ENCODE data around the gene UMAD1. TPM values are rescaled to one million over a fixed set of nuclear protein-coding genes. Genes with fewer than 3 reads are reported as not detected.

UMAD1 gene
- total and polyA plus RNA-seq, 3 donors from 2014 or later: 11.1 to 17.3 (median 12.6) TPM

GRCh38 chr7:7861211-7861633, 220.7 kb downstream of the UMAD1 start:
- Histone ChIP-seq H3K27ac (no peak overlapping the region), H3K4me3 (no peak overlapping the region), H3K27me3 (no peaks in the 10 kb centered on the region), H3K9me3 (no peaks in the 10 kb centered on the region), H3K4me1 (no peaks in the 10 kb centered on the region), H3K36me3 (ENCODE audit: low read depth, missing control alignments) (no peaks in the 10 kb centered on the region)
- intact Hi-C loops (cut with DNase I; ENCODE audit: low total_unique reads): no loop called here
- 50 to 74% methylated on average over 1 of the region's 1 CpG for WGBS, 2 donors
- TF ChIP-seq CTCF (IDR thresholded peaks at IDR 0.05) (no peak), POLR2A (IDR thresholded peaks at IDR 0.05) (no peak)
- no peak for DNase-seq

DNA sequence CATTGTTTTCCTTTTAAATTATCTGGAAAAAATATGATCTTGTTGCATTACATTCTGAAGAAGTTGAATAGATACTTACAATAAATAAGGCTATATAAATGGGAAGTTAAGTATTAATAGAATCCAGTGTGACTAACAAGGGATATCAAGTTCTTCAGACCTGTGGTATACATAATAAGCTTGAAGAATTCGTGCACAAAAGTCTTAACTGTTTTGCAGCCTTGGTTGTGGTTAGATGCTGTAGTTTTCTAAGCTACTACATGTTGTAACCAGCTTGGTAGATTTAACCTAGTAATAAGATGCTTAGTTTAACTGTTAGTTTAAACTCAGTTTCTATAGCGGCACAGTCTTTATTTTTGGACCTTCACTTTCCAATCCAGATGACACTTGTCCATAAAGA, 221.8 kb downstream of the UMAD1 start:
- peaks cover under 1% of the 10 kb centered on the region for H3K4me1 ChIP-seq
- TF ChIP-seq CTCF (IDR thresholded peaks at IDR 0.05) (no peak), POLR2A (IDR thresholded peaks at IDR 0.05) (no peak)
- 70 to 91% methylated on average over 2 of the region's 2 CpGs for WGBS, 2 donors
- no peaks in the 10 kb centered on the region for H3K27me3 ChIP-seq
- no peak for DNase-seq
- no peaks in the 10 kb centered on the region for H3K9me3 ChIP-seq
- intact Hi-C loops (cut with DNase I; ENCODE audit: low total_unique reads): no loop called here
- no peak overlapping the region for H3K4me3 ChIP-seq
- no peak overlapping the region for H3K27ac ChIP-seq
- no peaks in the 10 kb centered on the region for H3K36me3 ChIP-seq (ENCODE audit: low read depth, missing control alignments)

DNA sequence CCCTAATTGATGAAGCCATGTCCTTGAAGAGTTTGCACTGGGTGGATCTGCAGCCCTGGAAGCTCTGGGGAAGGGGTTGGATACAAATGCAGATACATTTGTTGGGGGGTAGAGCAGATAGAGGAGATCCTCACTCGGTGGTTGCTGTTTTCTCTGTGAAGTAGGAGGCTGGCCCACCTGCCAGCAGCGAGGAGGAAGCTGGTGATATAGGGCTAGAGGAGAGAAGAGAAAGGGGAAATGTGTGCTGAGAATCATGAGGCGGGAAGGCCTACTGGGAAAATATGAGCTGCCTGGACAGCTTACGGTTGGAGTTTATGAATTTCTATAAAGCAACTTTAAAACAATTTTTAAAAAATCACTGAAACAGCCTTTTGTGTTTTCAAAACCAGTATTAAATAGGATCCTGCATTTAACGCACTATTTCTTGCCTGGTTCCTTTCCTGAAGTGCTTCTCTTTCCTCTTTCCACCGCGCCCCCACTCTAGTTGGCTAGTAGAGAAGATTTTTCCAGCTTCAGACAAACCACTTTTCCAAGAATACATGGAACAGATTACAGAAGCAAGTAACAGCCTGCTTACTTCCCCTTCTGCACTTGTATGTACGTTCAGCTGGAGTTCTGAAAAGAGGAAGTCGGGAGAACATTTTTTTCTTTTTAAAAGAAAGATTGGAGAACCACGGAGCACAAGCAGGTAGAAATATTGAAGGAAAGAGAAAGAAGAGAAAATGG, 227.5 kb downstream of the UMAD1 start:
- no peaks in the 10 kb centered on the region for H3K36me3 ChIP-seq (ENCODE audit: low read depth, missing control alignments)
- DNase-seq: no peak
- peaks cover 14% of the 10 kb centered on the region for H3K4me1 ChIP-seq
- no peaks in the 10 kb centered on the region for H3K27me3 ChIP-seq
- no peak overlapping the region for H3K27ac ChIP-seq
- no peak overlapping the region for H3K4me3 ChIP-seq
- WGBS, 2 donors: 65 to 70% methylated on average over 10 of the region's 10 CpGs
- TF ChIP-seq POLR2A (IDR thresholded peaks at IDR 0.05): no peak
- no peak for TF ChIP-seq CTCF (IDR thresholded peaks at IDR 0.05)
- no peaks in the 10 kb centered on the region for H3K9me3 ChIP-seq
- intact Hi-C loops (cut with DNase I; ENCODE audit: low total_unique reads): no loop called here

DNA sequence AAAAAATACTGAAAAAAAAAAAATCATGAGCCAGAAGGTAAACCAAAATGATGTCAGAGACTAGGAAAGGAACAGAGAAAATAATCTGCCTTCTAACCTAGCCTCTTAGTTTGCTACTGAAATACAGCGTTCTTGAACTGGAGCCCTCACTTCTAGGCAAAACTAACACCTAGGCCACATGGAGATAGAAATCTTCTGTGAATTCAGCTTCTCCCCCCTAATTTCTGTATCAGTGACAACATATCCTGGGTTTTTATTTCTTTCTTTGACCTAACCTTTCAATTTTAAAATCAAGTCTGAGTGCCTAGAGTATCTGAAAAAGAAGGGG, 228.0 kb downstream of the UMAD1 start:
- DNase-seq: no peak
- WGBS, 2 donors: 80 to 83% methylated on average over 1 of the region's 1 CpG
- H3K36me3 ChIP-seq (ENCODE audit: low read depth, missing control alignments): no peaks in the 10 kb centered on the region
- H3K27ac ChIP-seq: no peak overlapping the region
- H3K4me3 ChIP-seq: no peak overlapping the region
- peaks cover 14% of the 10 kb centered on the region for H3K4me1 ChIP-seq
- no peak for TF ChIP-seq CTCF (IDR thresholded peaks at IDR 0.05)
- TF ChIP-seq POLR2A (IDR thresholded peaks at IDR 0.05): no peak
- no peaks in the 10 kb centered on the region for H3K27me3 ChIP-seq
- H3K9me3 ChIP-seq: no peaks in the 10 kb centered on the region
- intact Hi-C loops (cut with DNase I; ENCODE audit: low total_unique reads): no loop called here

DNA sequence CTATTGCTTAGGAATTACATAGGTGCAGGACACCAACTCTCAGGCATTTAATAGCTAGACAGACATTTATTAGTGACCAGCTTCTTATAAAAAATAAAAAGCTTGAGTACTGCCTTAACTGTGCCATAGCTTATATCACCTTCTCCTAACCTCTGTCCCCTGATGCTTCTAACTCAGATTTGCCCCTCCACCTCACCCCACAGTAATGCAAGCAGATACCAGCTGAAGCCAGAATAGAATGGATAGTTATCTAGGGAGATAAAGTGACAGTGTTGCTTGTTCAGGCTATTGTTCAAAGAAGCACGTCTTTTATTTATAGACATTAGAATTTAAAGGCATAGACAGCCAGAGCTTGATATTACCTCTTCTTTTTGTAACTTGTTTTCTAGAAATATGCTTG, 228.5 kb downstream of the UMAD1 start:
- no peaks in the 10 kb centered on the region for H3K36me3 ChIP-seq (ENCODE audit: low read depth, missing control alignments)
- no peaks in the 10 kb centered on the region for H3K27me3 ChIP-seq
- no peak overlapping the region for H3K4me3 ChIP-seq
- H3K4me1 ChIP-seq: peaks cover 14% of the 10 kb centered on the region
- DNase-seq: no peak
- H3K27ac ChIP-seq: no peak overlapping the region
- TF ChIP-seq POLR2A (IDR thresholded peaks at IDR 0.05) (no peak), CTCF (IDR thresholded peaks at IDR 0.05) (no peak)
- 37 to 65% methylated on average over 1 of the region's 1 CpG for WGBS, 2 donors
- no peaks in the 10 kb centered on the region for H3K9me3 ChIP-seq
- intact Hi-C loops (cut with DNase I; ENCODE audit: low total_unique reads): no loop called here

Data from testis (tissue), 3 donors.